ENCODE measurements around the gene PPP1R13B.

GRCh38 chr14:103728721-103729120 lies 118.7 kb downstream of the PPP1R13B start:
- TF ChIP-seq SMC3 (IDR thresholded peaks at IDR 0.05; ENCODE audit: low read depth, low read length) (no peak), CTCF (IDR thresholded peaks at IDR 0.05) (no peak), SIN3A (IDR thresholded peaks at IDR 0.05; ENCODE audit: borderline replicate concordance, low read depth, low read length) (no peak), JUND (IDR thresholded peaks at IDR 0.05) (no peak)
